HEK293 (cell line): ENCODE measurements around the gene HIRA.

ENCODE experiments used
- CTCF ChIA-PET: fragments of 350-600 bp; formaldehyde crosslinking; extraction: SDS; loops from one replicate; lab custom pipeline; 2021; ENCODE audit warnings: antibody characterized with exemption; lab: Yijun Ruan, JAX
- POLR2A ChIA-PET: fragments of 300-600 bp; formaldehyde crosslinking; extraction: SDS; loops from one replicate; lab custom pipeline; 2020; ENCODE audit warnings: antibody characterized with exemption, inconsistent platforms; lab: Yijun Ruan, JAX
- H3K27ac ChIP-seq: fragments of 200-500 bp; sonication (Bioruptor generic); 2 replicates; pipeline ENCODE4 v1.5.1; 2014; ENCODE audit warnings: low read depth, low read length, control low read depth, inconsistent platforms; ENCODE audit errors: extremely low read depth
- H3K36me3 ChIP-seq, 2 experiments: fragments of 200-500 bp in 1 of 2; sonication (Bioruptor generic) in 1 of 2; 1 replicate in 1 of 2; 2 replicates in 1 of 2; pipeline ENCODE4 v1.5.1; 2014 to 2017; ENCODE audit warnings: inconsistent platforms in 2 of 2, low read length in 2 of 2; ENCODE audit not compliant: control insufficient read depth in 2 of 2, insufficient read depth in 1 of 2
- H3K4me1 ChIP-seq: fragments of 200-500 bp; sonication (Bioruptor generic); 2 replicates; pipeline ENCODE4 v1.5.1; 2014; ENCODE audit warnings: mild to moderate bottlenecking, low read length, inconsistent platforms; ENCODE audit not compliant: control insufficient read depth, insufficient read depth
- H3K4me3 ChIP-seq: 2 replicates; pipeline ENCODE4 v1.5.1; 2011; ENCODE audit warnings: low read depth, mild to moderate bottlenecking, control low read depth, low read length, moderate library complexity
- H3K9me3 ChIP-seq: fragments of 200-500 bp; sonication (Bioruptor generic); 2 replicates; pipeline ENCODE4 v1.5.1; 2014; ENCODE audit warnings: low read depth, low read length, inconsistent platforms; ENCODE audit not compliant: control insufficient read depth, insufficient read depth
- GLIS1 ChIP-seq: fragments of 450-650 bp; formaldehyde crosslinking; IDR thresholded peaks from 2 replicates; pipeline ENCODE4 v1.5.1; 2016; ENCODE audit warnings: missing biosample characterization, missing genetic modification characterization
- HOXC10 ChIP-seq: sonication (generic); formaldehyde crosslinking; IDR thresholded peaks from 2 replicates; pipeline ENCODE4 v1.8.1; 2023; ENCODE audit warnings: mild to moderate bottlenecking, missing genetic modification reagents
- IKZF3 ChIP-seq: fragments of 450-650 bp; IDR thresholded peaks from 2 replicates; pipeline ENCODE4 v1.5.0; 2018; ENCODE audit warnings: missing biosample characterization, mild to moderate bottlenecking, missing genetic modification characterization, moderate library complexity
- INSM2 ChIP-seq: fragments of 450-650 bp; formaldehyde crosslinking; IDR thresholded peaks from 2 replicates; pipeline ENCODE4 v1.5.1; 2016; ENCODE audit warnings: missing biosample characterization, missing genetic modification characterization
- PRDM10 ChIP-seq: fragments of 450-650 bp; formaldehyde crosslinking; IDR thresholded peaks from 2 replicates; pipeline ENCODE4 v1.5.1; 2016; ENCODE audit warnings: missing biosample characterization, missing genetic modification characterization
- WT1 ChIP-seq: fragments of 450-650 bp; formaldehyde crosslinking; IDR thresholded peaks from 2 replicates; pipeline ENCODE4 v1.5.1; 2016; ENCODE audit warnings: missing biosample characterization, missing genetic modification characterization
- ZBTB17 ChIP-seq: fragments of 450-650 bp; formaldehyde crosslinking; IDR thresholded peaks from 2 replicates; pipeline ENCODE4 v1.5.1; 2016; ENCODE audit warnings: missing biosample characterization, missing genetic modification characterization
- ZBTB20 ChIP-seq: fragments of 450-650 bp; formaldehyde crosslinking; IDR thresholded peaks from 2 replicates; pipeline ENCODE4 v1.5.1; 2016; ENCODE audit warnings: missing biosample characterization, missing genetic modification characterization
- ZBTB7A ChIP-seq: fragments of 450-650 bp; formaldehyde crosslinking; IDR thresholded peaks from 2 replicates; pipeline ENCODE4 v1.5.1; 2016; ENCODE audit warnings: low read depth, missing biosample characterization, missing genetic modification characterization
- ZNF341 ChIP-seq: fragments of 450-650 bp; formaldehyde crosslinking; IDR thresholded peaks from 2 replicates; pipeline ENCODE4; 2016; ENCODE audit warnings: low read depth, missing biosample characterization, missing genetic modification characterization
- ZNF404 ChIP-seq: fragments of 450-650 bp; formaldehyde crosslinking; IDR thresholded peaks from 2 replicates; pipeline ENCODE4 v1.5.1; 2017; ENCODE audit warnings: missing biosample characterization, missing genetic modification characterization
- ZNF48 ChIP-seq: fragments of 450-650 bp; formaldehyde crosslinking; IDR thresholded peaks from 2 replicates; pipeline ENCODE4 v1.5.1; 2016; ENCODE audit warnings: missing biosample characterization, missing genetic modification characterization
- ZNF600 ChIP-seq: fragments of 450-650 bp; formaldehyde crosslinking; IDR thresholded peaks from 2 replicates; pipeline ENCODE4 v1.5.1; 2016; ENCODE audit warnings: missing biosample characterization, missing genetic modification characterization
- ZNF624 ChIP-seq: fragments of 450-650 bp; formaldehyde crosslinking; IDR thresholded peaks from 2 replicates; pipeline ENCODE4 v1.5.1; 2017; ENCODE audit warnings: missing biosample characterization, missing genetic modification characterization
- ZNF626 ChIP-seq: fragments of 450-650 bp; sonication (Bioruptor Pico); formaldehyde crosslinking; IDR thresholded peaks from 2 replicates; pipeline ENCODE4 v1.5.1; 2018; ENCODE audit warnings: missing biosample characterization, missing genetic modification characterization, inconsistent platforms
- ZSCAN30 ChIP-seq: fragments of 450-650 bp; IDR thresholded peaks from 2 replicates; pipeline ENCODE4 v1.5.1; 2018; ENCODE audit warnings: missing biosample characterization, mild to moderate bottlenecking, missing genetic modification characterization, moderate library complexity

HIRA gene

GRCh38 chr22:19429950-19430889 is 1.3 kb downstream of the HIRA start (continued):
- TF ChIP-seq ZNF600 = peak; percentile 61; the same call in 1 of the 2 replicates
- TF ChIP-seq ZBTB7A (tag by site-specific recombination) = no peak
- TF ChIP-seq ZNF626 (tag by site-specific recombination) = no peak
- TF ChIP-seq GLIS1 (tag by site-specific recombination) = peak; percentile 62
- 0 out of 2 replicates have a peak, but pooled peaks have one; percentile 7 for TF ChIP-seq INSM2 (tag by site-specific recombination)
- peak; percentile 45; the same call in 1 of the 2 replicates for TF ChIP-seq IKZF3
- TF ChIP-seq ZBTB20 = no peak

- Histone ChIP-seq H3K4me1 (no peaks in the 10 kb centered on the region), H3K9me3 (no peaks in the 10 kb centered on the region), H3K36me3 (peaks cover 0 to 34% of the 10 kb centered on the region in 2 experiments; a peak in 1 of 3 replicates), H3K27ac (no peak overlapping the region), H3K4me3 (no peak overlapping the region)
- ChIA-PET CTCF (no interaction called here), POLR2A (no interaction called here)
- TF ChIP-seq ZNF624 (no peak), ZSCAN30 (tag by site-specific recombination) (no peak), WT1 (tag by site-specific recombination) (no peak), ZBTB17 (0 out of 2 replicates have a peak, but pooled peaks have one; percentile 11)
Observed at GRCh38 chr22:19424186-19424500, 7.4 kb downstream of the HIRA start.

GRCh38 chr22:19422440-19423301 is 8.9 kb downstream of the HIRA start:
- CTCF ChIA-PET = interaction anchor here (0.7 to 1.3 kb wide), 3 partner anchors 22 to 243 kb away, joined by 3 to 4 read pairs (median 4); no protein-coding TSS in a partner anchor

GRCh38 chr22:19420321-19420720 is 11.2 kb downstream of the HIRA start:
- peaks cover 0 to 10% of the 10 kb centered on the region in 2 experiments; a peak in 1 of 3 replicates for H3K36me3 ChIP-seq
- TF ChIP-seq PRDM10 (tag by site-specific recombination) (peak; percentile 80), ZNF404 (tag by site-specific recombination) (no peak)
- ChIA-PET POLR2A (interaction anchor here (0.6 to 1.6 kb wide), 2 partner anchors 12 to 542 kb away, joined by 4 to 6 read pairs; partner anchors contain the start of genes HIRA and MRPL40), CTCF (interaction anchor here (0.7 to 1.0 kb wide), 4 partner anchors 11 to 1264 kb away, joined by 3 read pairs; no protein-coding TSS in a partner anchor)
- no peak overlapping the region for H3K27ac ChIP-seq
- H3K4me1 ChIP-seq = no peaks in the 10 kb centered on the region
- H3K4me3 ChIP-seq = no peak overlapping the region
- no peaks in the 10 kb centered on the region for H3K9me3 ChIP-seq

More at GRCh38 chr22:19422440-19423301, 8.9 kb downstream of the HIRA start:
- Histone ChIP-seq H3K36me3 (peaks cover 0 to 25% of the 10 kb centered on the region in 2 experiments; a peak in 1 of 3 replicates), H3K4me3 (no peak overlapping the region), H3K4me1 (no peaks in the 10 kb centered on the region)
- POLR2A ChIA-PET = interaction anchor here (0.6 kb wide), 1 partner anchor 254 kb away, joined by 3 read pairs; no protein-coding TSS in a partner anchor
- TF ChIP-seq HOXC10 (no peak), ZNF341 (tag by site-specific recombination) (peak; percentile 40; the same call in 1 of the 2 replicates), ZBTB17 (peak; percentile 67), ZNF48 (tag by site-specific recombination) (no peak)
- TF ChIP-seq, all 188 proteins: peak for 2
- Histone ChIP-seq H3K27ac (no peak overlapping the region), H3K9me3 (no peaks in the 10 kb centered on the region)
